Esophagus (tissue), 2 donors: ENCODE data around the gene EAPP. TPM values are rescaled to one million over a fixed set of nuclear protein-coding genes. Genes with fewer than 3 reads are reported as not detected.
"Not testable (repeated sequence)": the region's sequence is repeated elsewhere in the genome, so short reads cannot be mapped to it uniquely, and the experiment has no call there.

Experiments
- H3K27ac ChIP-seq, 2 donors: one replicate each; pipeline ENCODE4 v1.5.1; 2013; ENCODE audit warnings: low read depth in 2 of 2, mild to moderate bottlenecking in 2 of 2, inconsistent platforms in 1 of 2, low read length in 1 of 2, moderate library complexity in 1 of 2
- H3K27me3 ChIP-seq, 2 donors: one replicate each; pipeline ENCODE4 v1.6.1; 2013; ENCODE audit warnings: low read length in 2 of 2, control low read depth in 1 of 2, mild to moderate bottlenecking in 1 of 2; ENCODE audit not compliant: insufficient read depth in 2 of 2, control insufficient read depth in 1 of 2
- H3K36me3 ChIP-seq, 2 donors: one replicate each; pipeline ENCODE4 v1.6.1; 2013; ENCODE audit warnings: low read length in 1 of 2; ENCODE audit not compliant: control insufficient read depth in 2 of 2, insufficient read depth in 2 of 2
- H3K4me1 ChIP-seq, 2 donors: one replicate each; pipeline ENCODE4 v1.6.1; 2013; ENCODE audit warnings: low read length in 1 of 2; ENCODE audit not compliant: control insufficient read depth in 2 of 2, insufficient read depth in 2 of 2
- H3K4me3 ChIP-seq, 2 donors: one replicate each; pipeline ENCODE4 v1.5.1; 2013; ENCODE audit warnings: low read length in 2 of 2, mild to moderate bottlenecking in 2 of 2, low read depth in 1 of 2, moderate library complexity in 1 of 2
- H3K9me3 ChIP-seq, 2 donors: one replicate each; pipeline ENCODE4 v1.6.1; 2013; ENCODE audit warnings: mild to moderate bottlenecking in 2 of 2, low read depth in 1 of 2, low read length in 1 of 2, moderate library complexity in 1 of 2; ENCODE audit not compliant: control insufficient read depth in 2 of 2, insufficient read depth in 1 of 2
- WGBS, 2 donors: extraction: QIAGEN DNeasy Blood & Tissue Kit; methylation state at CpG; one replicate each; pipeline ENCODE4 v1.1.7; 2013; 5-methylcytosine and 5-hydroxymethylcytosine counted together
- polyA plus RNA-seq, 2 donors: library from polyadenylated mRNA; stranded (reverse); fragments of 200-250 nt; gene quantifications; one replicate each; pipeline ENCODE4 v1.2.3, GENCODE V29; 2013
- donor health status: healthy with polysubstance abuse.
- donor health status: Bipolar disorder and iron deficiency.

Gene EAPP
- polyA plus RNA-seq, 2 donors = 18.8 to 27.9 TPM

GRCh38 chr14:34538871-34539406 lies 562 bp downstream of the EAPP start:
- Histone ChIP-seq H3K4me3 (peak overlapping the region; percentile 94 to 95), H3K27me3 (no peaks in the 10 kb centered on the region), H3K27ac (peak overlapping the region; percentile 93 to 99), H3K4me1 (no peaks in the 10 kb centered on the region), H3K9me3 (no peaks in the 10 kb centered on the region), H3K36me3 (no peaks in the 10 kb centered on the region)
- 1 to 2% methylated on average over 15 of the region's 15 CpGs for WGBS, 2 donors

GRCh38 chr14:34538096-34538495 lies 1.4 kb downstream of the EAPP start:
- peak overlapping the region in 1 of 2 donors; percentile 94 for H3K4me3 ChIP-seq
- not testable (repeated sequence) for H3K9me3 ChIP-seq, H3K27me3 ChIP-seq, H3K27ac ChIP-seq, H3K4me1 ChIP-seq, H3K36me3 ChIP-seq
- 51 to 67% methylated on average over 6 of the region's 6 CpGs for WGBS, 2 donors

- Histone ChIP-seq H3K36me3 (peaks cover 0 to 2% of the 10 kb centered on the region in 2 donors), H3K4me1 (no peaks in the 10 kb centered on the region), H3K27me3 (no peaks in the 10 kb centered on the region), H3K9me3 (no peaks in the 10 kb centered on the region), H3K4me3 (no peak overlapping the region), H3K27ac (no peak overlapping the region)
- 80 to 94% methylated on average over 4 of the region's 4 CpGs for WGBS, 2 donors
Observed at GRCh38 chr14:34537677-34538009, 1.9 kb downstream of the EAPP start.

- Histone ChIP-seq H3K4me1 (no peaks in the 10 kb centered on the region), H3K9me3 (no peaks in the 10 kb centered on the region), H3K4me3 (no peak overlapping the region), H3K27ac (no peak overlapping the region), H3K27me3 (no peaks in the 10 kb centered on the region), H3K36me3 (peaks cover 0 to 2% of the 10 kb centered on the region in 2 donors)
- 88 to 94% methylated on average over 4 of the region's 4 CpGs for WGBS, 2 donors
Observed at GRCh38 chr14:34536951-34537676, 2.4 kb downstream of the EAPP start.

- H3K36me3 ChIP-seq = peaks cover 4 to 18% of the 10 kb centered on the region in 2 donors
- no peaks in the 10 kb centered on the region for H3K4me1 ChIP-seq
- WGBS, 2 donors = 90 to 92% methylated on average over 1 of the region's 1 CpG
- H3K27ac ChIP-seq = no peak overlapping the region
- H3K27me3 ChIP-seq = no peaks in the 10 kb centered on the region
- H3K9me3 ChIP-seq = no peaks in the 10 kb centered on the region
- no peak overlapping the region for H3K4me3 ChIP-seq
Observed at GRCh38 chr14:34527591-34527990, 11.9 kb downstream of the EAPP start.

- not testable (repeated sequence) for H3K27ac ChIP-seq, H3K27me3 ChIP-seq, H3K4me3 ChIP-seq, H3K9me3 ChIP-seq, H3K4me1 ChIP-seq
- 97% methylated on average over 8 of the region's 8 CpGs for WGBS, 2 donors
- H3K36me3 ChIP-seq = peaks cover 7 to 17% of the 10 kb centered on the region in 2 donors
Observed at GRCh38 chr14:34524216-34524615, 15.3 kb downstream of the EAPP start.

GRCh38 chr14:34522496-34522895 lies 17.0 kb downstream of the EAPP start:
- 80 to 82% methylated on average over 2 of the region's 2 CpGs for WGBS, 2 donors
- H3K36me3 ChIP-seq = peaks cover 12 to 18% of the 10 kb centered on the region in 2 donors
- peak overlapping the region in 1 of 2 donors; percentile 22 for H3K27ac ChIP-seq

GRCh38 chr14:34521071-34521470 lies 18.4 kb downstream of the EAPP start:
- not testable (repeated sequence) for H3K4me3 ChIP-seq, H3K9me3 ChIP-seq, H3K4me1 ChIP-seq, H3K27me3 ChIP-seq, H3K27ac ChIP-seq
- peaks cover 12 to 13% of the 10 kb centered on the region in 2 donors for H3K36me3 ChIP-seq
- 81 to 91% methylated on average over 6 of the region's 6 CpGs for WGBS, 2 donors

More at GRCh38 chr14:34522496-34522895, 17.0 kb downstream of the EAPP start:
- Histone ChIP-seq H3K9me3 (no peaks in the 10 kb centered on the region), H3K27me3 (no peaks in the 10 kb centered on the region), H3K4me3 (no peak overlapping the region), H3K4me1 (no peaks in the 10 kb centered on the region)

- H3K9me3 ChIP-seq, H3K4me1 ChIP-seq, H3K27me3 ChIP-seq, H3K4me3 ChIP-seq: not testable (repeated sequence)
- WGBS, 2 donors = 78 to 84% methylated on average over 7 of the region's 7 CpGs
- Histone ChIP-seq H3K27ac (peak overlapping the region in 1 of 2 donors; percentile 60), H3K36me3 (peaks cover 12 to 13% of the 10 kb centered on the region in 2 donors)
Observed at GRCh38 chr14:34520304-34520970, 19.1 kb downstream of the EAPP start.
